GM20431 (cell line): ENCODE measurements around the gene CD58.

ENCODE experiments used
- in situ Hi-C: fragments of 300-500 bp; cut with MseI, MboI; formaldehyde crosslinking; loops from one replicate; pipeline ENCODE4 v1.15.0; 2020; ENCODE audit warnings: low sequenced_read_pairs; ENCODE audit not compliant: unreplicated experiment

The CD58 gene

GRCh38 chr1:116498789-116499628 is 71.8 kb downstream of the CD58 start:
- in situ Hi-C loops, result loop anchor here (10.0 kb wide), 2 partner anchors 134 to 344 kb away; no protein-coding TSS in a partner anchor

GRCh38 chr1:116497656-116498055 is 73.2 kb downstream of the CD58 start:
- in situ Hi-C loops, result loop anchor here (10.0 kb wide), 2 partner anchors 133 to 343 kb away; no protein-coding TSS in a partner anchor

- in situ Hi-C loops, result loop anchor here (10.0 kb wide), 2 partner anchors 132 to 342 kb away; no protein-coding TSS in a partner anchor
These were observed 73.9 kb downstream of the CD58 start for GRCh38 chr1:116496898-116497297.

- in situ Hi-C loops, result loop anchor here (10.0 kb wide), 2 partner anchors 132 to 342 kb away; no protein-coding TSS in a partner anchor
These were observed 74.4 kb downstream of the CD58 start for GRCh38 chr1:116496380-116496779.

GRCh38 chr1:116495535-116495934 is 75.3 kb downstream of the CD58 start:
- in situ Hi-C loops, result loop anchor here (10.0 kb wide), 2 partner anchors 131 to 341 kb away; no protein-coding TSS in a partner anchor

GRCh38 chr1:116494745-116495144 is 76.1 kb downstream of the CD58 start:
- in situ Hi-C loops, result loop anchor here (10.0 kb wide), 2 partner anchors 130 to 340 kb away; no protein-coding TSS in a partner anchor

- in situ Hi-C loops, result loop anchor here (10.0 kb wide), 2 partner anchors 130 to 340 kb away; no protein-coding TSS in a partner anchor
These were observed 76.5 kb downstream of the CD58 start for GRCh38 chr1:116494353-116494692.

- in situ Hi-C loops, result loop anchor here (10.0 kb wide), 2 partner anchors 129 to 339 kb away; no protein-coding TSS in a partner anchor
These were observed 77.1 kb downstream of the CD58 start for GRCh38 chr1:116493484-116494352.

GRCh38 chr1:116493036-116493435 is 77.8 kb downstream of the CD58 start:
- in situ Hi-C loops, result loop anchor here (10.0 kb wide), 2 partner anchors 128 to 338 kb away; no protein-coding TSS in a partner anchor

- in situ Hi-C loops, result loop anchor here (10.0 kb wide), 2 partner anchors 128 to 338 kb away; no protein-coding TSS in a partner anchor
These were observed 78.4 kb downstream of the CD58 start for GRCh38 chr1:116492358-116492811.

- in situ Hi-C loops, result loop anchor here (10.0 kb wide), 2 partner anchors 127 to 337 kb away; no protein-coding TSS in a partner anchor
These were observed 79.0 kb downstream of the CD58 start for GRCh38 chr1:116491700-116492357.

- in situ Hi-C loops, result loop anchor here (10.0 kb wide), 2 partner anchors 126 to 336 kb away; no protein-coding TSS in a partner anchor
These were observed 80.2 kb downstream of the CD58 start for GRCh38 chr1:116490588-116490987.

GRCh38 chr1:116489231-116489697 is 81.6 kb downstream of the CD58 start:
- in situ Hi-C loops, result no loop called here

- in situ Hi-C loops, result no loop called here
These were observed 82.8 kb downstream of the CD58 start for GRCh38 chr1:116488071-116488470.

GRCh38 chr1:116487583-116487982 is 83.2 kb downstream of the CD58 start:
- in situ Hi-C loops, result no loop called here

- in situ Hi-C loops, result no loop called here
These were observed 83.8 kb downstream of the CD58 start for GRCh38 chr1:116487031-116487430.

GRCh38 chr1:116486424-116486823 is 84.4 kb downstream of the CD58 start:
- in situ Hi-C loops, result no loop called here

GRCh38 chr1:116485976-116486375 is 84.8 kb downstream of the CD58 start:
- in situ Hi-C loops, result no loop called here

- in situ Hi-C loops, result no loop called here
These were observed 85.6 kb downstream of the CD58 start for GRCh38 chr1:116485071-116485735.
